Heart left ventricle (tissue), 13 donors: ENCODE data around the gene EFEMP2.

Experiments used
- CTCF ChIP-seq, 12 donors: fragments of 200-600 bp; sonication (generic) in 4 of 12; IDR thresholded peaks; one replicate each; pipeline versions ENCODE4 v1.5.0 to v1.8.0; 2018 to 2022; ENCODE audit warnings: antibody characterized with exemption in 12 of 12, mild to moderate bottlenecking in 5 of 12
- POLR2A ChIP-seq, 2 donors: fragments of 450-650 bp; IDR thresholded peaks; one replicate each; pipeline ENCODE4 v1.6.1; 2017; ENCODE audit warnings: antibody characterized with exemption in 2 of 2, mild to moderate bottlenecking in 2 of 2, moderate library complexity in 2 of 2
- donor health status: ischemic (EF 13 %, LVEDD 7.1; RV severe dilation, severe dysfunction).
- donor health status: DM: no; HTN: yes; CAD: no.
- donor health status: DM: no; HTN: no; CAD: no.
- donor health status: ischemic (EF 25% LVEDD 6.9; RV normal size, moderate dysfunction).
- donor health status: ischemic (EF 25% LVEDD 5.7; RV mildly dilated, moderate dysfunction).
- donor health status: ischemic (EF 35%, LVEDD 5.7; RV mildly dilated, moderate dysfunction).
- donor health status: nonischemic (EF 11% LVEDD 7.7; RV severe dilation, severe dysfunction).
- donor health status: DM: yes; HTN: yes; CAD: no.
- donor health status: PGD.
- donor health status: ischemic (EF 29% LVEDD 5.4; RV normal size, mild dysfunction).
- donor health status: nonischemic (EF 23%, LVEDD 6.1; RV moderate dilation, normal function).

GRCh38 chr11:65862191-65862735 lies 10.3 kb downstream of the EFEMP2 start:
- no peak for TF ChIP-seq POLR2A (IDR thresholded peaks at IDR 0.05)
- TF ChIP-seq CTCF (IDR thresholded peaks at IDR 0.05): no peak
